SU-DHL-6 (cell line): ENCODE results near the gene MRPL4.

Experiments
- H2AFZ ChIP-seq: fragments of 200-600 bp; sonication (generic); 2 replicates; pipeline ENCODE4 v1.6.1; 2014; ENCODE audit warnings: low read depth, mild to moderate bottlenecking, moderate library complexity, mixed read lengths, antibody characterized with exemption, low read length; ENCODE audit not compliant: severe bottlenecking
- H3F3A ChIP-seq: fragments of 200-600 bp; shearing (Covaris generic); 2 replicates; pipeline ENCODE4 v1.6.0; 2016; ENCODE audit warnings: antibody characterized with exemption, mild to moderate bottlenecking; ENCODE audit not compliant: insufficient read depth
- H3K27ac ChIP-seq: fragments of 200-600 bp; sonication (generic); 2 replicates; pipeline ENCODE4 v1.5.1; 2016; ENCODE audit warnings: low read depth, mild to moderate bottlenecking, low read length, moderate library complexity, mixed read lengths
- H3K27me3 ChIP-seq: fragments of 200-600 bp; sonication (generic), shearing (Covaris generic); 2 replicates; pipeline ENCODE4 v1.6.0; 2014; ENCODE audit warnings: mild to moderate bottlenecking, low read length
- H3K36me3 ChIP-seq: fragments of 200-600 bp; sonication (generic); 2 replicates; pipeline ENCODE4 v1.6.1; 2014; ENCODE audit warnings: mild to moderate bottlenecking, low read length, mixed read lengths
- H3K4me2 ChIP-seq: fragments of 300-600, 200-600 bp; shearing (Covaris generic), sonication (generic); 2 replicates; pipeline ENCODE4 v1.6.0; 2014; ENCODE audit warnings: low read length, low read depth, mild to moderate bottlenecking; ENCODE audit not compliant: poor library complexity, severe bottlenecking
- H3K4me3 ChIP-seq: fragments of 200-600 bp; sonication (generic); 2 replicates; pipeline ENCODE4 v1.5.1; 2014; ENCODE audit warnings: antibody characterized with exemption, low read length, mild to moderate bottlenecking, mixed read lengths; ENCODE audit not compliant: insufficient read depth, poor library complexity, severe bottlenecking
- H3K79me2 ChIP-seq: fragments of 200-600 bp; sonication (generic); 2 replicates; pipeline ENCODE4 v1.6.1; 2014; ENCODE audit warnings: mild to moderate bottlenecking, low read length, moderate library complexity; ENCODE audit not compliant: insufficient read depth
- H3K9ac ChIP-seq: fragments of 200-600 bp; sonication (generic); 2 replicates; pipeline ENCODE4 v1.7.0; 2014; ENCODE audit warnings: mild to moderate bottlenecking, low read length
- H3K9me2 ChIP-seq: fragments of 200-600 bp; sonication (generic); replicated peaks from 2 replicates; pipeline ENCODE4 v1.6.1; 2014; ENCODE audit warnings: low read length; ENCODE audit not compliant: insufficient read depth
- H3K9me3 ChIP-seq: fragments of 200-600 bp; sonication (generic); 2 replicates; pipeline ENCODE4 v1.6.1; 2014; ENCODE audit warnings: low read length, mixed read lengths; ENCODE audit not compliant: insufficient read depth
- H4K20me1 ChIP-seq: fragments of 200-600 bp; sonication (generic); 2 replicates; pipeline ENCODE4 v1.6.1; 2014; ENCODE audit warnings: low read depth, mild to moderate bottlenecking, antibody characterized with exemption, low read length, moderate library complexity, mixed read lengths
- EZH2phosphoT487 ChIP-seq: fragments of 200-600 bp; sonication (generic), shearing (Covaris generic); conservative IDR thresholded peaks from 2 replicates; pipeline ENCODE4 v1.6.1; 2018; ENCODE audit warnings: mild to moderate bottlenecking, antibody characterized with exemption, low read length, moderate library complexity, mixed read lengths
- TF ChIP-seq, protein P1 (sequence below): fragments of 200-600 bp; sonication (generic); IDR thresholded peaks from one replicate; pipeline ENCODE4 v1.5.1; 2017; ENCODE audit warnings: antibody characterized with exemption, mild to moderate bottlenecking, low read length, moderate library complexity; ENCODE audit not compliant: insufficient read depth, poor library complexity, severe bottlenecking

Gene MRPL4

DNA sequence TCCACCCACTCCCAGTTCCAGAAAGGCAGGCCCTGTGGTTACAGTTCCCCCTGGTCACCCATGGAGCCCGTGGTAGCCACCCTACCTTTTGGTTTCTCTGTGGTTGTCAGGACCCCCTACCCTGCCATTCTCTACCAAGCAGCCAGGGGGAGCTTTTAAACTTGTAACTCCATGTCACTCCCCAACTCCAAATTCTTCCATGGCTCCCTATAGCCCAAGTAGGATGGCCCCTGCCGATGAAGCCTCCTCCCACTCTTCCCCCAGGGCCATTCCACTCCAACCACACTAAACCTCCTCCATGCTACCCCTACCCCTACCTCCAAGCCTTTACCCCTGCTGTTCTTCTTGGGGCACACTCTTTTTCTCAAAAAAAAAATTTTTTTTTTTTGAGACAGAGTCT is 23.1 kb upstream of the MRPL4 start:
- H3K4me2 ChIP-seq, result peak overlapping the region; percentile 83
- no peak overlapping the region for H2AFZ ChIP-seq
- no peaks in the 10 kb centered on the region for H3K9me3 ChIP-seq
- H3K9me2 ChIP-seq, result no peaks in the 10 kb centered on the region
- peak overlapping the region; percentile 100 for H3K9ac ChIP-seq
- H4K20me1 ChIP-seq, result no peaks in the 10 kb centered on the region; the same call in 1 of the 2 replicates
- peak overlapping the region; percentile 73 for H3K4me3 ChIP-seq
- H3K36me3 ChIP-seq, result peaks cover 16% of the 10 kb centered on the region; the same call in 1 of the 2 replicates
- H3K27ac ChIP-seq, result peak overlapping the region; percentile 100
- peaks cover 84% of the 10 kb centered on the region for H3F3A ChIP-seq
- peaks cover 82% of the 10 kb centered on the region for H3K79me2 ChIP-seq
- no peaks in the 10 kb centered on the region for H3K27me3 ChIP-seq
- TF ChIP-seq EZH2phosphoT487, result no peak
- TF ChIP-seq, protein P1, sequence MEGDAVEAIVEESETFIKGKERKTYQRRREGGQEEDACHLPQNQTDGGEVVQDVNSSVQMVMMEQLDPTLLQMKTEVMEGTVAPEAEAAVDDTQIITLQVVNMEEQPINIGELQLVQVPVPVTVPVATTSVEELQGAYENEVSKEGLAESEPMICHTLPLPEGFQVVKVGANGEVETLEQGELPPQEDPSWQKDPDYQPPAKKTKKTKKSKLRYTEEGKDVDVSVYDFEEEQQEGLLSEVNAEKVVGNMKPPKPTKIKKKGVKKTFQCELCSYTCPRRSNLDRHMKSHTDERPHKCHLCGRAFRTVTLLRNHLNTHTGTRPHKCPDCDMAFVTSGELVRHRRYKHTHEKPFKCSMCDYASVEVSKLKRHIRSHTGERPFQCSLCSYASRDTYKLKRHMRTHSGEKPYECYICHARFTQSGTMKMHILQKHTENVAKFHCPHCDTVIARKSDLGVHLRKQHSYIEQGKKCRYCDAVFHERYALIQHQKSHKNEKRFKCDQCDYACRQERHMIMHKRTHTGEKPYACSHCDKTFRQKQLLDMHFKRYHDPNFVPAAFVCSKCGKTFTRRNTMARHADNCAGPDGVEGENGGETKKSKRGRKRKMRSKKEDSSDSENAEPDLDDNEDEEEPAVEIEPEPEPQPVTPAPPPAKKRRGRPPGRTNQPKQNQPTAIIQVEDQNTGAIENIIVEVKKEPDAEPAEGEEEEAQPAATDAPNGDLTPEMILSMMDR, result peak; percentile 65

DNA sequence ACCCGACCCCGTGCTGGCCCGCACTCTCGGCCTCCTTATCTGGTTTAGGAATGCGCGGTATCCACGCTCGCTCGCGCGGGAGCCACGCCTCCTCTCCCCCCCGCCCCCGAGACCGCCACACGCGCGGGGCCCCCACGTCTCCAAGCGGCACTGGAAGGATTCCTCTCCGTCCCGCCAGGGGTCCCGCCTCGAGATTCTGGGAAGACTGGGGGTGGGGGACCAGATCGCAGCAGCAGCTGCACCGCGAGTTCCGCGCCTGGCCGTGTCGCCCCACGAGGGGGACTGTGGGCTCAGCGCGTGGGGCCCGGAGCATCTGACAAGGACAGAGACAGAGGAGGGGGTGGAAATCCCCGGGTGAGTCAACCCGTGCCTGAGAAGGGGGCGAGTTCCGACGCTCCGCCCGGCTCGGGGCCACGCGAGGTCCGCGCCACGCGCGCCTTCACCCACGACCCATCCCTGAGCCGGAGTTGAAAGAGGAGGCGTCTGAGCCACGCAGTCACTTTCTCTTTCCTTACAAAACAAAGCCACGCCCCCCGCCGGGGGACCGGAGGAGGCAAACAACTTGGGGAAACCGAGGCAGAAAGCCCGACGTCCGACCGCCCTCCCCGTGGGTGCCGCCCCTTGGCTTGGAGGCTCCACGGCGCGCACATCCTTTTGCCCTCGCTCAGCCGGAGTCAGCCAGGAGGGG is 21.7 kb upstream of the MRPL4 start:
- Histone ChIP-seq H3K4me3 (peak overlapping the region; percentile 73), H3K36me3 (peaks cover 11% of the 10 kb centered on the region; the same call in 1 of the 2 replicates), H3F3A (peaks cover 88% of the 10 kb centered on the region), H3K79me2 (peaks cover 68% of the 10 kb centered on the region), H3K27ac (peak overlapping the region; percentile 100), H3K9ac (peak overlapping the region; percentile 100), H3K9me2 (no peaks in the 10 kb centered on the region), H4K20me1 (no peaks in the 10 kb centered on the region; the same call in 1 of the 2 replicates), H3K27me3 (no peaks in the 10 kb centered on the region), H2AFZ (no peak overlapping the region), H3K4me2 (peak overlapping the region; percentile 83), H3K9me3 (no peaks in the 10 kb centered on the region)
- TF ChIP-seq EZH2phosphoT487, result no peak
- TF ChIP-seq, protein P1, result no peak

DNA sequence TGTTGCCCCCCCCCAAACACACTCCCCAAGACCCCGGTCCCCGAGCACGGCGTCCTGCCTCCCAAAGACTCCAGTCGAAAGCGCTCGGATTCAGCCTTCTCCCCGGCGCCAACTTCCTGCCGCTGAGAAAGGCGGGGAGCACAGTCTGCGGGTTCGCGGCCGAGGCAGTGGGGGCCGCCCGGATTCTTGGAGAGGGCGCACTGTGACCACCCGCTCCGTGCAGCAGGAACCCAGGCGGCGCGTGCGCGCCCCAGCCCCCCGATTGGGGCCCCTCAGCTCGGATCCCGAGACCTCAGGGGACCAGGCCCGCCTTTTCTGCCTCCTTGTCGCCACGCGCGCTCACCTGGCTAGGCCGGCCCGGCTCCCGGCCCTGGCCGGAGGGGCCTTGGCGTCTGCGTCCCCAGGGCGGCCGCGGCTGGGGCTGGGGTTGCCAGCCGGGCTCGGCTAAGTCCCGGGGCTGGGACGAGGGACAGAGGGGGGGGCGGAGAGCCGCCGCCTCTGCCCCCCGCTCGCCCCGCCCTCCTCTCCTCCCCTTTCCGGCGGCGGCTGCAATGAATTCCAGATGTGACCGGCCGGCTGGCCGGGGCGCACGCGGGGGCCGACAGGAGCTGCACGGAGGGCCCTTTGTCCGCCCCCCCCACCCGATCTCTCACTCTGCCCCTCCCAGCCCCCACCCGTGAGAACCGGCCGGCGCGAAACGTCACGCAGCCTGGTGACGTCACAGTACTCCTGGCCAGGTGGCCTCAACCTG is 21.0 kb upstream of the MRPL4 start, which contains the start of gene S1PR2:
TSS of gene S1PR2 (minus strand) at position 471 of the 751 bp plus-strand sequence. CDS start 6,426 bp downstream, outside the sequence.
- peak within 1 kb of the TSS; percentile 100 for H3K9ac ChIP-seq
- H3K27me3 ChIP-seq, result no peaks in the 10 kb centered on the region
- H3K36me3 ChIP-seq, result peaks cover 11% of the 10 kb centered on the region; the same call in 1 of the 2 replicates
- no peaks in the 10 kb centered on the region; the same call in 1 of the 2 replicates for H4K20me1 ChIP-seq
- peak within 1 kb of the TSS; percentile 83 for H3K4me2 ChIP-seq
- H3K27ac ChIP-seq, result peak within 1 kb of the TSS; percentile 100
- H3K9me2 ChIP-seq, result no peaks in the 10 kb centered on the region
- H3K9me3 ChIP-seq, result no peaks in the 10 kb centered on the region
- peak within 1 kb of the TSS; percentile 73 for H3K4me3 ChIP-seq
- H3F3A ChIP-seq, result peaks cover 88% of the 10 kb centered on the region
- no peak for TF ChIP-seq EZH2phosphoT487
- TF ChIP-seq, protein P1, result no peak
- H3K79me2 ChIP-seq, result peaks cover 60% of the 10 kb centered on the region
- no peak within 1 kb of the TSS for H2AFZ ChIP-seq
